GM12892 (cell line): ENCODE measurements around the gene VASH2.

Experiments
- POLR2A ChIP-seq: IDR thresholded peaks from 2 replicates; pipeline ENCODE4 v1.6.1; 2011; ENCODE audit warnings: low read depth, low read length, control low read depth
- POLR2AphosphoS5 ChIP-seq: IDR thresholded peaks from 2 replicates; pipeline ENCODE4 v1.6.1; 2011; ENCODE audit warnings: low read depth, low read length, control low read depth
- TAF1 ChIP-seq: IDR thresholded peaks from 2 replicates; pipeline ENCODE4 v1.6.1; 2011; ENCODE audit warnings: low read depth, mild to moderate bottlenecking, control low read depth, low read length, borderline replicate concordance

DNA sequence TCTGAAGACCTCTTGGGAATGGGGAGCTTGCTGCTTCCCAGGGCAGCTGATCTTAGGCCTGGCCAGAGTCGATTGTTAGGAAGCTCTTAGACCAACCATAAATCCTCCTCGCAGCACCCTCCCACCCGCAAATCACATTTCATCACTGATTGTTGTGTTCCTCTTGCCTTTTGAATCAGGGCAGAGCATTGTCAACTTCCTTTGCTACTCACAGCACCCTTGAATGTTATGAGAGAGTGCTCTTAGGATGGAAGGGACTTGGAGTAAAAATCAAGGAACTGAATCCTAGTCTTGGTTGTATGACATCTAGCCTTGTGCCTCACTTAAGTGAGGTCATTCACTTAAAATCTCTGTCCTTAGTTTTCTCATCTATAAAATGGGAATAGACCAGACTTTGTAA, 3.0 kb downstream of the VASH2 start:
- no peak for TF ChIP-seq POLR2AphosphoS5
- no peak for TF ChIP-seq TAF1
- TF ChIP-seq POLR2A: no peak
